HG02970 (cell line): ENCODE data around the gene IFNA8.
A peak's percentile ranks its signal among the peaks of the same experiment; 100 is the strongest.
"Not testable (repeated sequence)": the region's sequence is repeated elsewhere in the genome, so short reads cannot be mapped to it uniquely, and the experiment has no call there.

Experiments used
- ATAC-seq: cut with Tn5 transposase; IDR thresholded peaks from one replicate; pipeline ENCODE4 v1.9.1; 2021; ENCODE audit warnings: mild to moderate bottlenecking, moderate library complexity, moderate number of reproducible peaks; ENCODE audit not compliant: unreplicated experiment, low FRiP score

The IFNA8 gene

GRCh38 chr9:21415493-21416267 lies 6.8 kb downstream of the IFNA8 start:
- no peak for ATAC-seq

GRCh38 chr9:21428235-21428634 lies 19.3 kb downstream of the IFNA8 start:
- ATAC-seq, result no peak

GRCh38 chr9:21429191-21429590 lies 20.3 kb downstream of the IFNA8 start:
- ATAC-seq, result no peak

GRCh38 chr9:21432672-21433425 lies 23.9 kb downstream of the IFNA8 start:
- ATAC-seq, result no peak

- ATAC-seq, result no peak
Measured at GRCh38 chr9:21434202-21435014, 25.5 kb downstream of the IFNA8 start.

GRCh38 chr9:21435015-21435383 lies 26.1 kb downstream of the IFNA8 start:
- not testable (repeated sequence) for ATAC-seq

- no peak for ATAC-seq
Measured at GRCh38 chr9:21440139-21440538, 31.2 kb downstream of the IFNA8 start, which contains the start of gene IFNA1. IFNA1 (plus strand) TSS chr9:21440439; CDS start chr9:21440508, 69 bp downstream.

- ATAC-seq, result peak; percentile 73
Measured at GRCh38 chr9:21443849-21444625, 35.1 kb downstream of the IFNA8 start.

- ATAC-seq, result not testable (repeated sequence)
Measured at GRCh38 chr9:21449312-21449711, 40.4 kb downstream of the IFNA8 start.

GRCh38 chr9:21450733-21451394 lies 41.9 kb downstream of the IFNA8 start:
- no peak for ATAC-seq

- ATAC-seq, result no peak
Measured at GRCh38 chr9:21452681-21453080, 43.8 kb downstream of the IFNA8 start.

GRCh38 chr9:21454149-21454548 lies 45.2 kb downstream of the IFNA8 start:
- ATAC-seq, result no peak

GRCh38 chr9:21455320-21455719 lies 46.4 kb downstream of the IFNA8 start:
- no peak for ATAC-seq
